HG02588 (cell line): ENCODE data around the gene SBNO2.

ENCODE experiments used
- ATAC-seq: cut with Tn5 transposase; IDR thresholded peaks from one replicate; pipeline ENCODE4 v1.9.1; 2021; ENCODE audit warnings: mild to moderate bottlenecking, moderate library complexity; ENCODE audit not compliant: unreplicated experiment

The SBNO2 gene

GRCh38 chr19:1108291-1109031 is 65.6 kb downstream of the SBNO2 start:
- no peak for ATAC-seq

DNA sequence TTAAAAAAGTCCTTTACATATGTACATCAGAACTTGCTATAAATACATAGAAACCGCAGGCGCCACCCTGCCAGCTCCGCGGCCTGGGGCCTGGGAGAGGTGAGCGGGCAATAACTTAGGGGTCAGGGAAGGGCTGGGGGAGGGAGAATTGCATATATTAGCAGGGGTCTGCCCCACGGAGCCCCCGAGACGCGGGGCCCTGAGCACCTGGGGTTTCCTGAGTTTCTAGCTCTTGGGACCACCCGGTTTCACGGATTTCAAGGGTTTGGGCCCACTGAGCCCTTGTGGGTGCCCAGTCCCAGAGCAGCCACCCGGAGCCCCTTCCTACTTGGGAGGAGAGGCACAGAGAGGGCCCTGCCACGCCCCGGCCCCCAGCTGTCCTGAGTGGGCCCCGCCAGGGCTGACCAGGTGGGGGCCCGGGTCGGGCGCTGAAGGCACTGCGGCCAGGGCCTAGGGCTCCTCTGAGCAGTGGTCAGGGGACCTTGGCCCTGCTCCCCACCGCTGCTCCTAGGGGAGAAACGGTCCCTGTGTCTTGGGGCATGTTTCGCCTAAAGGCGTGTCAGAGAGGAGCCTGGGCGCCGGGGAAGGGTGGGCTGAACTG is 66.3 kb downstream of the SBNO2 start:
- ATAC-seq, result no peak

GRCh38 chr19:1106841-1107660 is 67.0 kb downstream of the SBNO2 start:
- no peak for ATAC-seq

DNA sequence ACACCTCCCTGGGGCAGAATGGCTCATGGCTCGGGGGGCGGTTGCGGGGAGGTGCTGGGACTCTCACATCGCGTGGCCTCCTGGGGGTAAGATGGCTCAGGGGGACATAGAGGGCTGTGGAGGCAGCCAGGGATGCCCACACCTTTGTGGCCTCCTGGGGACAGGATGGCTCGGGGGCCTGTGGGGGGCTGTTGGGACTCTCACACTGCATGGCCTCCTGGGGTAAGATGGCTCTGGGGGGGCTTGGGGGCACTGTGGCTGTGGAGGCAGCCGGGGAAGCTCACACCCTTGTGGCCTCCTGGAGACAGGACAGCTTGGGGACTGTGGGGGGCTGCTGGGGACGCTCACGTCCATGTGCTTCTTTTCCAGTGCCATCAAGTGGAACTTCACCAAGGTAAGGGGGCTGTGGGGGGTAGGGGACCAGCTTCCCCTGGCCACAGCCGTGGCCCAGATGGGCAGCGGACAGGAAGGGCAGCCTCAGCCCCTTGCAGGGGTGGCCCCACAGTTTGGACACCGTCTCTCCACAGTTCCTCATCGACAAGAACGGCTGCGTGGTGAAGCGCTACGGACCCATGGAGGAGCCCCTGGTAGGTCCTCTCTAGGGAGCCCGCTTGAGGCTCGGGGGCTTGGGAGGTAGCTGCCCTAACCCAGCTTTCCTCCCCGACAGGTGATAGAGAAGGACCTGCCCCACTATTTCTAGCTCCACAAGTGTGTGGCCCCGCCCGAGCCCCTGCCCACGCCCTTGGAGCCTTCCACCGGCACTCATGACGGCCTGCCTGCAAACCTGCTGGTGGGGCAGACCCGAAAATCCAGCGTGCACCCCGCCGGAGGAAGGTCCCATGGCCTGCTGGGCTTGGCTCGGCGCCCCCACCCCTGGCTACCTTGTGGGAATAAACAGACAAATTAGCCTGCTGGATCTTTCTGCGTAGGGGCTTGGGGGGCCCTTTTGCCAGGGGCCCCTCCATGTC is 67.9 kb downstream of the SBNO2 start:
- no peak for ATAC-seq

DNA sequence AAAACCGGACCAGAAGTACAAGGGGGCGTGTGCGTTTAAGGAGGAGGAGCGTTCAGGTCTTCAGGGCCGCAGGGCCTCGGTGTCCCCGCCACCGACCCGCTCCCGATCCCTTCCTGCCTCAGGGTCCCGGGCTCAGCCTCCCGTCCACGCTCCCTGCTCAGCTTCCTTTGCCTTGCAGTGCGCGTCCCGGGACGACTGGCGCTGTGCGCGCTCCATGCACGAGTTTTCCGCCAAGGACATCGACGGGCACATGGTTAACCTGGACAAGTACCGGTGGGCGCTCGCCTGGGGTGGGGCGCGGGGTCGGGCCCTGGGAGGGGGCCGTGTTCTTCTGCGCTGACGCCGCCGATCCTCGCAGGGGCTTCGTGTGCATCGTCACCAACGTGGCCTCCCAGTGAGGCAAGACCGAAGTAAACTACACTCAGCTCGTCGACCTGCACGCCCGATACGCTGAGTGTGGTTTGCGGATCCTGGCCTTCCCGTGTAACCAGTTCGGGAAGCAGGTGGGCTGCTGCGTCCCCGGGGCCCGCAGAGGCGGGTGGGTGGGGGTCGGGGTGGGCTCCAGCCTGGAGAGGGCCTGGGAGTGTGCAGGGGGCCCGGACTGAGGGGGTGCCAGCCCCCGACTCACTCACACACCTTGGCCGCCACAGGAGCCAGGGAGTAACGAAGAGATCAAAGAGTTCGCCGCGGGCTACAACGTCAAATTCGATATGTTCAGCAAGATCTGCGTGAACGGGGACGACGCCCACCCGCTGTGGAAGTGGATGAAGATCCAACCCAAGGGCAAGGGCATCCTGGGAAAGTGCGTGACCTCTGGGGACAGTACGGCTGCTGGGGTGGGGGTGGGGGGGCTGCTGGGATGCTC is 68.8 kb downstream of the SBNO2 start:
- ATAC-seq, result no peak

DNA sequence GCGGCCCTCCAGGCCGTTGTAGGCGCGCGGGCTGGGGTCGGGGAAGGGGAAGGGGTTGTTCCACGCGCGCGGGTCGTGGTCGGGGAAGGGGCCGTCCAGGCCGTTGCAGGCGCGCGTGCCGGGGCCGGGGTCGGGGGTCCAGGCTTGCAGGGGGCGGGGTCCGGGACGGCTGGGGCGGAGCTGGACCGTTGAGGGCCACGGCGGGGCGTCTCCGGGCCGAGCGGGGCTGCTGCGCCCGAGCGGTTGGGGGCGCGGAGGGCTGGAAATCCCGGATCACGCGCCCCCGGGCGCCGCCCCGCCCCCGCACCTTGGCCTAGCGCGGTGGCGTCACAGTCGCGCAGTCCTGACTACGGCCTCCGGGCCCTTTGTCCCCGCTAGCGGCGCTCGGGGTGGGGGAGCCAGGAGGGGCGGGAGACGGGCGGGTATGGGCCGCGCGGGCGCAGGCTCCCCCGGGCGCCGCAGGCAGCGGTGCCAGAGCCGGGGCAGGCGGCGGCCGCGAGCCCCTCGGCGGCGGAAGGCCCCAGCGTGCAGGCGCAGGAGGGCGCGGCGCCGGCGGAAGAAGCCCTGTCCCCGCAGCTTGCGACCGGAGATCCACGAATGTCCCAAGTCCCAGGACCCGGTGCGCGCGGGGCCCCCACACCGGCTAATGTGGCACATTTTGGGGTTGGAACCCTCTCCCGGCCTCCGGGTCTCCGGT is 69.6 kb downstream of the SBNO2 start:
- ATAC-seq, result peak; percentile 29

GRCh38 chr19:1103708-1104310 is 70.3 kb downstream of the SBNO2 start, which contains the start of gene GPX4:
Gene GPX4, plus strand, starts transcription at chr19:1103994. Its CDS starts 50 bp downstream, at chr19:1104044.
- peak; percentile 64 for ATAC-seq

DNA sequence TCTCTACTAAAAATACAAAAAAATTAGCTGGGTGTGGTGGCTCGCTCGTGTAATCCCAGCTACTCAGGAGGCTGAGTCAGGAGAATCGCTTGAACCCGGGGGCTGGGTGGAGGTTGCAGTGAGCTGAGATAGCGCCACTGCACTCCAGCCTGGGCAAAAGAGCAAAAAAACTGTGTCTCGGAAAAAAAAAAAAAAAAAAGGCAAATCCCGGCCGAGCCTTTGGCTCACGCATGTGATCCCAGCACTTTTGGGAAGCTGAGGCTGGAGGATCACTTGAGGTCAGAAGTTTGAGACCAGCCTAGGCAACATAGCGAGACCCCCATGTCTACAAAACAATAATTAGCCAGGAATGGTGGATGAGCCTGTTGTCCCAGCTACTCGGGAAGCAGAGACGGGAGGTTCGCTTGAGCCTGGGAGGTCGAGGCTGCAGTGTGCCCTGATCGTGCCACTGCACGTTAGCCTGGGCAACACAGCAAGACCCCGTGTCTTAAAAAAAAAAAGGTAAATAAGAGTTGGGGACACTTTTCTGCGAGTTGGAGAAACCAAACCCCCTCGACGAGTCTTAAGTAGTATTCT is 70.8 kb downstream of the SBNO2 start:
- ATAC-seq, result no peak

DNA sequence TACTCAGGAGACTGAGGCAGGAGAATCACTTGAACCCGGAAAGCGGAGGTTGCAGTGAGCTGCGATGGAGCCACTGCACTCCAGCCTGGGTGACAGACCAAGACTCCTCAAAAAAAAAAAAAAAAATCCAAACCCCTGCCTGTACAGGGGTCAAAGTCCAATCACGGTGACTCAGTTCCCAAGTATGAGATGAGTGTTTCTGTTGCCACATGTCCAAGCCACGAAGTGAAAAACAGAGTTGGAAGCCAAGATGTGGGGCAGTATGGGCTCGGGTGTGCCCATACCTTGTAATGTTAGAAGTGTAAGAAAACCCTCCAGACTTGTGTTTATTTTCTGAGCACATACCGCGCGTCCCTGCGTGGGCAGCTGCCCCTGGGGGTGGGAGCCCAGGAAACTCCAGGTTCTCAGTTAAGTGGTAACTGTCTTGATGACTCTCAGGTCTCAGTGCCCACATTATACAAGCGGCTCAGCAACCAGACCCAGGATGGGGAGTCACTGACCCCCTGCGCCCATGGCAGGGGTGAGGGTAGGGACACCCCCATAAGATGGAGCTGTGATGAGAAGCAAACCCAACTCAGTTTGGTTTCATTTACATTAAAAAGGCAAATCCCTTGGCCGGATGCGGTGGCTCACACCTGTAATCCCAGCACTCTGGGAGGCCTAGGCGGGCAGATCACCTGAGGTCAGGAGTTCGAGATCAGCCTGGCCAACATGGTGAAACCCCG is 71.5 kb downstream of the SBNO2 start:
- no peak for ATAC-seq

- no peak for ATAC-seq
Measured at GRCh38 chr19:1101337-1101698, 72.8 kb downstream of the SBNO2 start.

DNA sequence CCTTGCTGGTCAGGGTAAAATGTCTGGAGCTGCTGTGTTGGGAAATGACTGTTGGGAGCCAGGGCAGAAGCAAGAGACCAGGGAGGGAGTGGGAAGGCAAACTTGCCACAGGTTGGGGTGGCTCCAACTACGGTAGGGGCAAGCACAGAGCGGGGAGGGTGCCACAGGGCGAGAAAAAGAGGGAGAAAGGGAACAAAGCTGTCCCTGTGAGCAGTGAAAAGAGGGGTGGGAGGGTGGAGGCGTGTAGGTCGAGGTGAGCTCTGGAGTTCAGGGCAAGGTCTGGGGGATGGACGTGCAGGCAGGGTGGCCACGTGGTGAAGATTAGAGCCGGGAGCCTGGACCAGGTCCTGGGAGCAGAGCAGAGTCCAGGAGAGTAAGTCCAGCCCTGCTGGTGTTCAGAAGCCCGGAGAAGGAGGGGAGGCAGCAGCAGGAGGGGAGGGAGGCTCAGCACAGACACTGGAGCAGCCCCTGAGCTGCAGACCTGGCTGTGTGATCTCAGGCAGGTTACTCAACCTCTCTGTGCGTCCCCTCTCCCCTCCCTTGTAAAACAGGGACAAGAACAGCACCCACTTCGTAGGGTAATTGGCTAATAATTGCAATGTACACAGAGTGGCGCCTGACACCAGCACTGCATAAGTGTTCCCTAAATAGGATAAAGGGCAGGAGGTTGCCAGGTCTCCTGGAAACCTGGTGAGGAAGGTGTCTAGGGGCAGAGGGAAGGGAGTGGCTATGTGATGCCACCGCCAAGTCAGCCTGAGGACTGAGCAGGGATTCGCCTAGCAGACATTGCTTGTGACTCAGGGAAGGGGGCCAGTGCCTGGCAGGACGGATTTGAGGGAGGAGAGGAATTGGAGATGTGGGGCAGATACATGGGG is 75.7 kb downstream of the SBNO2 start:
- ATAC-seq, result no peak

DNA sequence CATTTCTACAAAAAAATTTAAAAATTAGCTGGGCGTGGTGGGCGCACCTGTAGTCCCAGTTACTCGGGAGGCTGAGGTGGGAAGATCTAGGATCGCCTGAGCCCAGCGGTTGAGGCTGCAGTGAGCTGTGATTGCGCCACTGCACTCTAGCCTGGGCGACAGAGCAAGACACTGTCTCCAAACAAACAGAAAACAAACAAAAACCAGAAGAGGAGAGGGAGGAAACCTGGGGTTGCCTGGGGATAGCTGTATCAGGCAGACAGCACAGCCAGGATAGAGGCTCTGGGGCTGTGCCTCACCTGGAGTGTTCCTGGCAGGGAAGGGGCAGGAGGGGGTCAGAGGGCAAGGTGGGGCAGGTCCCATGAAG is 76.3 kb downstream of the SBNO2 start:
- no peak for ATAC-seq

DNA sequence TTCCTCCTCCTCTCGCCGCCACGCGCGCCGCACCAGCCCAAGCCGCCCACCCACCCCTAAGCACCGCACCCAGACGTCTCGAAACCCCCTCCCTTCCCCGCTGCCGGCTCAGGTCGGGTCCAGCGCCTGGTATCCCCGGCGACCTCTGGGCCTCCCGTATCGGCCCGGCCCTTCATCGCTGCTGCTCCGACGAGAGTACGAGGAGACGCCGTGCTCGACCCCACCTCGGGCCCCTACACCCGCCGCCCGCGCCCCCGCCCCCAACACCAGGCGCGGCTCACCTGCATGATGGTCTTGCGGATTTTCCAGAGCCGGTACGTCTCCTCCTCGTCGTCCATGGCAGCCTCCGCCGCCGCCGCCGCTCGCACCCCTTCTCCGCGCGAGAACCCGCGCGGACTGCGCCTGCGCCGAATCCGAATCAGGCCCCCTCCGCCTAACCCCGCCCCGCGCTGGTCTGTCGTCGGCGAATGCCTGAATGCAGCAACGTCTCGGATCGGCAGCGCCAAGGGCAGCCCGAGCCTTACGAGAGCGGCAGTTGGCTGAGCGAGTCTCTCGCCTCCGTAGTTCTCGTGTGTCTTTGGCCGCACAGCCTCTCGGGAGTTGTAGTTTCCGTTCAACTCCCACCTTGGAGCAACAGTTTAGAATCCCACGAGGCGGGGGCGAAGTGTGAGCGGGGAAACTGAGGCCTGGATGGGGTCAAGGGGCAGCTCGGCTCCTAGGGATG is 78.9 kb downstream of the SBNO2 start, which contains the start of gene POLR2E:
TSS of gene POLR2E (minus strand) at position 398 of the 724 bp plus-strand sequence. CDS start at position 338, 60 bp downstream.
- peak; percentile 77 for ATAC-seq

- ATAC-seq, result no peak
Measured at GRCh38 chr19:1094655-1094977, 79.5 kb downstream of the SBNO2 start.

- no peak for ATAC-seq
Measured at GRCh38 chr19:1093811-1094553, 80.1 kb downstream of the SBNO2 start.
